ENCODE results near the gene ARHGEF12. TPM values are rescaled to one million over a fixed set of nuclear protein-coding genes. Genes with fewer than 3 reads are reported as not detected.
"Not testable (repeated sequence)": the region's sequence is repeated elsewhere in the genome, so short reads cannot be mapped to it uniquely, and the experiment has no call there.

Gene ARHGEF12
- total RNA-seq, 2 donors from 2014 or later: 46.5 to 71.1 TPM

- intact Hi-C loops (cut with DNase I): no loop called here
- H3K36me3 ChIP-seq (replicated peaks in 1 of 2; ENCODE audit: insufficient read depth in 1 of 2, low read depth in 2 of 2): no peaks in the 10 kb centered on the region
- WGBS, 2 donors: 35 to 38% methylated on average over 5 of the region's 5 CpGs
- H3K4me1 ChIP-seq: no peaks in the 10 kb centered on the region
- H3K27me3 ChIP-seq: no peaks in the 10 kb centered on the region
- TF ChIP-seq, protein P1, sequence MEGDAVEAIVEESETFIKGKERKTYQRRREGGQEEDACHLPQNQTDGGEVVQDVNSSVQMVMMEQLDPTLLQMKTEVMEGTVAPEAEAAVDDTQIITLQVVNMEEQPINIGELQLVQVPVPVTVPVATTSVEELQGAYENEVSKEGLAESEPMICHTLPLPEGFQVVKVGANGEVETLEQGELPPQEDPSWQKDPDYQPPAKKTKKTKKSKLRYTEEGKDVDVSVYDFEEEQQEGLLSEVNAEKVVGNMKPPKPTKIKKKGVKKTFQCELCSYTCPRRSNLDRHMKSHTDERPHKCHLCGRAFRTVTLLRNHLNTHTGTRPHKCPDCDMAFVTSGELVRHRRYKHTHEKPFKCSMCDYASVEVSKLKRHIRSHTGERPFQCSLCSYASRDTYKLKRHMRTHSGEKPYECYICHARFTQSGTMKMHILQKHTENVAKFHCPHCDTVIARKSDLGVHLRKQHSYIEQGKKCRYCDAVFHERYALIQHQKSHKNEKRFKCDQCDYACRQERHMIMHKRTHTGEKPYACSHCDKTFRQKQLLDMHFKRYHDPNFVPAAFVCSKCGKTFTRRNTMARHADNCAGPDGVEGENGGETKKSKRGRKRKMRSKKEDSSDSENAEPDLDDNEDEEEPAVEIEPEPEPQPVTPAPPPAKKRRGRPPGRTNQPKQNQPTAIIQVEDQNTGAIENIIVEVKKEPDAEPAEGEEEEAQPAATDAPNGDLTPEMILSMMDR (IDR thresholded peaks at IDR 0.05): no peak
- no peak for TF ChIP-seq POLR2A (IDR thresholded peaks at IDR 0.05)
- DNase-seq: no peak
- ATAC-seq: no peak
- no peaks in the 10 kb centered on the region for H3K9me3 ChIP-seq
- H3K27ac ChIP-seq: no peak overlapping the region
- no peak overlapping the region for H3K4me3 ChIP-seq
These were observed 166.0 kb downstream of the ARHGEF12 start for GRCh38 chr11:120501976-120502755.

DNA sequence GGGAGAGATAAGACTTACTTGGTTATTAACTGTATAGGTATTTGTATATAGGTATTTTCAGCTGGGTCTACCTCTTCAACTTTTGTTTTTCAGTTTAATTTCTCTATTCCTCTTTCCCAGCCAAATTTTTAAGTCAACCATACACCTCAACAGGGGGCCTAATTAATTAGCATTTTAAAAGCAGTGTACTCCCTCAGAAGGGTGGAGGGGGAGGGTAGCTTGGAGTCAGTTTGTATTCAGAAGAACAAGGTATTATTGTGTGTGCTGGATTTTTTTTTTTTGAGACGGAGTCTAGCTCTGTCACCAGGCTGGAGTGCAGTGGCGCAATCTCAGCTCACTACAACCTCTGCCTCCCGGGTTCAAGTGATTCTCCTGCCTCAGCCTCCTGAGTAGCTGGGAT, 167.3 kb downstream of the ARHGEF12 start:
- H3K27ac ChIP-seq; H3K4me3 ChIP-seq; H3K9me3 ChIP-seq; ATAC-seq; H3K27me3 ChIP-seq; H3K4me1 ChIP-seq; H3K36me3 ChIP-seq (replicated peaks in 1 of 2; ENCODE audit: insufficient read depth in 1 of 2, low read depth in 2 of 2); DNase-seq; intact Hi-C loops (cut with DNase I): not testable (repeated sequence)
- 45 to 63% methylated on average over 3 of the region's 3 CpGs for WGBS, 2 donors

DNA sequence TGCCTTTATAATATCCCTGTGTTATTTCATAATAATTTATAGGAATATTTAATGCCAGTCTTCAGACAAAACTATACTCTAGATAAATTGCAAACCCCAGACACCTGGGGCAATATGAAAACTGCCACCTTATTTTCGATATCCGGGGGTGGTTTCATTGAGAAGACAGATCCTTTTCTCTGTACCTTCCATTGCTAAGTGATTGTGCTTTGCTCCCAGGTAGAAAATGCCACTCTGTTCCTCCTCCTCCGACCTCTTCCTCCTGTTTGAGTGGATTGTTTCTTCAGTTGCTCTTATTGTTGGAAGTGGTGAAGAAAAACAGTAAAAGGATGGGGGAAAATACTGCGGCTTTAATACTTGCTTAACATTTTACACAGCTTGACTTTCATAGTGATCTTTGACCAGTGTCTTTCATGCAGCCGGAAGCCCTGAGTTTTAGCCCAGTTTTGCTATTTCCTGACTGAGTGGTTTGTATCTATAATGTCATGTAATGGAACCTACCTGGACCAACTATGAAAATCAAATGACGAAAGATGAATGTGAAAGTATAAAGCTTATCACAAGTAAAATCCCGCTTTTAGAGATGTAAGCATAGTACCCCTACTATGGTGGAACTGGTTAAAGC, 169.7 kb downstream of the ARHGEF12 start:
- H3K9me3 ChIP-seq: no peaks in the 10 kb centered on the region
- intact Hi-C loops (cut with DNase I): no loop called here
- DNase-seq: no peak
- no peaks in the 10 kb centered on the region for H3K36me3 ChIP-seq (replicated peaks in 1 of 2; ENCODE audit: insufficient read depth in 1 of 2, low read depth in 2 of 2)
- H3K27me3 ChIP-seq: no peaks in the 10 kb centered on the region
- no peak for ATAC-seq
- H3K27ac ChIP-seq: no peak overlapping the region
- no peak for TF ChIP-seq POLR2A (IDR thresholded peaks at IDR 0.05)
- TF ChIP-seq, protein P1 (IDR thresholded peaks at IDR 0.05): no peak
- H3K4me3 ChIP-seq: no peak overlapping the region
- H3K4me1 ChIP-seq: no peaks in the 10 kb centered on the region
- 57 to 67% methylated on average over 7 of the region's 7 CpGs for WGBS, 2 donors

- no peak for ATAC-seq
- H3K27me3 ChIP-seq: no peaks in the 10 kb centered on the region
- intact Hi-C loops (cut with DNase I): loop anchor here (5.0 to 10.0 kb wide), 3 partner anchors 173 to 445 kb away; no protein-coding TSS in a partner anchor
These were observed 173.3 kb downstream of the ARHGEF12 start for GRCh38 chr11:120509346-120510053.

More at GRCh38 chr11:120509346-120510053, 173.3 kb downstream of the ARHGEF12 start:
- Histone ChIP-seq H3K27ac (no peak overlapping the region), H3K36me3 (replicated peaks in 1 of 2; ENCODE audit: insufficient read depth in 1 of 2, low read depth in 2 of 2) (no peaks in the 10 kb centered on the region), H3K4me3 (no peak overlapping the region), H3K4me1 (no peaks in the 10 kb centered on the region), H3K9me3 (no peaks in the 10 kb centered on the region)
- 67 to 71% methylated on average over 7 of the region's 7 CpGs for WGBS, 2 donors
- DNase-seq: no peak
- TF ChIP-seq, protein P1 (IDR thresholded peaks at IDR 0.05): no peak
- no peak for TF ChIP-seq POLR2A (IDR thresholded peaks at IDR 0.05)
